Stimulated activated CD8-positive, alpha-beta memory T cell treated with anti-CD3 and anti-CD28 coated beads, Interleukin-2, amount 100 ng/mL, for 48 hours (primary cell): ENCODE data around the gene MOB3B.

Experiments
- DNase-seq, 2 donors: peaks; one replicate each; pipeline ENCODE4 v3.0.0-alpha.2; 2020; ENCODE audit warnings: low read depth in 2 of 2

MOB3B gene

DNA sequence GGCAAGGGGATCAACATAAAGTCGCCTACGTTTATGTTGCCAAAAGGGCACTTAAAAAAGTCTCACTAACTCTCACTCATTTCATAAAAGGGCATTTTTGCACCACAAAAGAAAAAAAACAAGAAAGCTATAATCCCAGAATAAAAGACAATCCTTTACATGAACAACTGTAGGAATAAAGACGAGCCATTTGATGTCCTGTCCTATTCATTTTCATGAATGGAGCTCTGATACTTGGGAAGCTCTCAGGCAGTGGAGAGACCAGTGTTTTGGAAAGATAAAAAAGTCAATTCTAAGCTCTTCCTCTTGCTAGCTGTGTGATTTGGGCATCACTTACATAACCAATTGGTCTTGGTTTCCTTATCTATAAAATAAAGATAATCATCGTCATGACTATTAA lies 137.2 kb downstream of the MOB3B start:
- no peak for DNase-seq

GRCh38 chr9:27391040-27391895 lies 138.3 kb downstream of the MOB3B start:
- DNase-seq = no peak

DNA sequence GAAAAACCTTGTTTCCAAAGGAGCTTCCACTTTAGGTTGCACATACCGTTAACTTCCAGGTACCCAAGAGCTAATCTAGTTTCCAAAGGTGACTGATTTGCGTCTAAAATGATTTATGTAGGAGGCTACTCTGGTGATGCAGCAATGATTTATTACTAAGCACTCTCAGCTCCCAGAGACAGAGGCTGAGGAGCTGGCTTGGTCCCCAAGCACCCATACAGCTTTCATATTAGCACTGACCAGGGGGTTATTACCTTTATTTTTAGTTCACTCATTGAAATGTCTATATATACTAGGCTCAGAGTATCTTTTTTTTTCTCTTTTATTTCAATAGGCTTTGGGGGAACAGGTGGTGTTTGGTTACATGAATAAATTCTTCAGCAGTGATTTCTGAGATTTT lies 141.5 kb downstream of the MOB3B start:
- no peak for DNase-seq

GRCh38 chr9:27387722-27388121 lies 141.9 kb downstream of the MOB3B start:
- DNase-seq = no peak

DNA sequence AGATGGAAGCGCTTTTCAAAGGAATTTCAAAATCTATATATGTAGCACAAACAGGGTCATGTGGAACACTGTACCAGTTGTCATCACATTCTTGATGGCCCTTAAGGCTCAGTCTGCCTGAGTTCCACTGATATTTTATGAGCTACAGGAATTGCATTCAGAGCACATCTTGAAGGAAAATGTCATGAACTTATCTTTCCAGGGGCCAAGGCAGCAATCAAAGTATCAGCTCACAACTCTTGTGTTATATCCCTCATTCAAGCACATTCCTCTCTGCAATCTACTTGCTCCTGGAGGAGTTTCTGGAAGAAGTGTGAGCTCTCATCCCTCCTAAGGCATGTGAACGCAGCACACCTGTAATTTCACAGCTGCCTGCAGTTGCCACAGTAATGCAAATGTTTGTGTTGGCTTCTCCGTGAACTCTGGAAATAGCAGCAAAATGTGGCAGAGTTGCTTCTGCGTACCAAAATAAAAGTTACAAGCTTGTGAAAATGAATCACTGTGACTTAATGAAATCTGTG lies 143.0 kb downstream of the MOB3B start:
- no peak for DNase-seq

DNA sequence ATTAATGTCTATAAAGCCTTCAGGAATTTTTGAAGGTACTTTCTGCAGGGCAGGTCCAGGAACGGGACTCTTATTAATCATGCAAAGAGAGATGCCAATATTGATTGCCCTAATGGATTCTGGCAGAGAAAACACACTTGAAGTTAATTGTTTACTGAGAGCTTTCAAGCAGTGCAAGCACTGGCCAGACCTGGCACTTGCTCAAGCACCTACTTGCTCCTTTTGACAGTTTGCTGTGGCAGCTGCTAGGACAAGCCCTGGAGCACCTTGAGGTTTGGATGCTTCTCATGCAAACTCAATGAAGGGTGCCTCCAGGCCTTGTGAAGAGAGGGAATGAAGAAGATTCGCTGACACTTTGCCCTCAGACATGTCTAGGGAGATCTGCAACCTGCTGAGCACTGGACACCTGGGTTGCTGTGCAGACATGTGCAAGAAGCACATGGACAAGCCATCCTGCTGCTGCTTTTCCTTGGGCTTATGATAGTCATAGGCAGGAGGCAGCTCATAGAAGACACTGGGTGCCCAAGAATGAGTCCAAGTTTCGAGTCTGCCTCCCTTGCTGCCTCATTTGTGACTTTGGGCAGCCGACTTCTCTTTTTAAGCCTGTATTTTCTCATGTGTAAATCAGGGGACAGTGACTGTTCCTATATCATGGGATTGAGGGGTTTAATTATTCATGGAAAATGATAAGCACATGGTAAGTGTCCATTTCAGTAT lies 143.8 kb downstream of the MOB3B start:
- DNase-seq = no peak

DNA sequence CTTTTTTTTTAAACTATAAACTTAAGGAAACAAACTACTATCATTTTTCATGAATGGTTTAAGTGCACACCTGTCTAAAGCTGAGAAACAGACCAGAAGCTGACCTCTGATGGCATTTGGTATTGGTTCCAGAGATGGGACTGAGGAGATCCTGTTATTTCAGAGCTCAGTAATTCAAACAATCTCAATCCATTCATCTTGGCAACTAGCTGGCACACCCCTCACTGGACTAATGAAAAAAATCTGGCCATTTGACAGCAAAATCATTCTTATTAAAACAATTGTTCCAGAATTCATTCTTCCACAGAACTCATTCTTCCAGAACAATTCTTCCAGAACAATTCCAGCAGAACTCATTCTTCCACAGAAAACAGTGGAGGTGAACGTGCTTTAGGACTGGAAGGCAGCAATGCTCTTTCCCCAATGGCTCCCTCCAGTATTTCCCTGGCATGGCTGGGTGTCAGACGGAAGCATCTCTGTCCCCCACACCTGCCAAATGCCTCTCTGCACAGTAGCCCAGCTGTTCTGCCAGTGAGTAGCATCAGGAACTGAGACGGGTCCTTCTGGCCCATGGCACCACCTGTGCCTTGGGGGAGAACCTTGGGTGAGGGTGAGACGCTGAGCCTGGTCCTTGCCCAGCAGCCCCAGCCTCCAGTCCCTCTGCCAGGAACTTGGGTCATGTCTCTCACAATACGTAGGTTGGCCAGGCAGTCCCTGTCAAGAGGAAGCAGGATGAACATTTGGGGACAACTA lies 145.2 kb downstream of the MOB3B start:
- DNase-seq = no peak

DNA sequence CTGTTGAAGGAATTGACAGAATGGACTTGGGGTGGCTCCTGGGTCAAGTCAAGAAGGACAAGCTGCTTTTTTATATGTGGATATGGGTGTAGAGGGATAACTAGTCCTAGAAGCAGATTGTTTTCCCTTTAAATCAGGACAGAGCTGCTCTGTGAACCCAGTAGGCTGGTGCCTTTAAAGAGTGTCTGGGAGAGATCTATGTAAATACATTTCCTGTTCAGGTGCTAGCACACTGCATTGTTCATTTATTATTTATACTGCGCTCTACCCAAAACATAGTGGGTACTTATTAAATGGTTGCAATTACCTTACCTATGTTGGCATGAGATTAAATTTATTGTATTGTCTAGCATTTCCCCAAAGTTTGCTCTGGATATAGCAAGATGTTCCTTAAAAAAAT lies 146.1 kb downstream of the MOB3B start:
- DNase-seq = no peak

DNA sequence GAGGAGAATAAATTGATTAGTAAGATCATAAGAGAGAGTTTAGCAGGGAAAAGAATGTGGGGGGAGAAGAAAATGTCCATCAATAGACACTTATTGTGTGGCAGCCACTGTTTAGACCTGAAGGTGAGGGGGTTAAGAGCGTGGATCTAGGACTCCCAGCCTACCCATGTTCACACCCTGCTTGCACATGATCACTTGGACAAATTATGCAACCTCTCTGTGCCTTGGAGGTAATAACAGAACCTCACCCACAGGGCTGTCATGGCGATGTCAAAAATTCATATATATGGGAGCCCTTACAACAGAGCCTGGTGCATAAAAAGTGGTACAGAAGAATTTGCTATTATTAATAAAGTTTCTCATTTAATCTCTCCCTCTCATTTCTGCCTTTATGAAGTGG lies 146.6 kb downstream of the MOB3B start:
- DNase-seq = no peak

GRCh38 chr9:27382308-27382707 lies 147.3 kb downstream of the MOB3B start:
- DNase-seq = no peak

DNA sequence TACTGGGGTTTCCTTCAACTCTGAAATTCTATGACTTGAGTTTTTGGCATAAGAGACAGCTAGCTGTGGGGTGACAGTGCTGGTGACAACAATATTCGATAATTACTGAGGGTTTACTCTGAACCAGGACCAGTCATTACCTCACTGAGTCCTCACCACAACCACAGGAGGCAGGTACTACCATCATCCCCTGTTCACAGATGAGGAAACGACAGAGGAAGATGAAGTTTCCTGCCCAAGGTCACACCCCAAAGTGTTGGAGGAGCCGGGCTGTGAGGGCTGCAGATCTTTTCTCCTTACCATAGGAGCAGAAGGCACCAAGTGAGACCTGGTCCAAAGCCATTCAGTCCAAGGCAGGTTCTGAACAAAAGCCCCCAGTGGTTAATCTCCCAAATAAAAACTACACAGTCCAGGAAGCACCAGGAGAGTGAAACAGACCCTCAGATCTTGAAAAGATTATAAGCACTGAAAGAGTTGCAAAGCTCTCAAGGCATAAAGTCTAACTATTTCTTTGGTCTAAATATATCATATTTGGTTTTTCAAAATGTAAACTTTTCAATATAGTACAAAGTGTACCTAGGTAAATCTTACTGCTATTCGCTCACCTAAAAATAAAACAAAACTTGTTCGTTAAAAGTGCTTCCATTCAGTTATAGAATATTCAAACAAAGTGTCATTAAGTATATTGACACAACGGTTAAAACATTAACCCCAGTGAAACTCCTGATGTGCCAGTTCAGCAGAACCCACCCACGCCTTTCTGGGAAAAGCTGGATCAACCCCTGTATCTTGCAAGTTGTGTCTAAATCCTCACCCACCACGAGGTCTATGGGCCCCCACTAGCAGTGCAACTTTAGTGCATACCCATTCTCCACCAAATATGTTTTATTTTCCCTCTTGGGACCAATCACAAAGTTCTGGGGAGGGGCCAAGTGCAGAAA lies 150.0 kb downstream of the MOB3B start:
- no peak for DNase-seq

- no peak for DNase-seq
Measured at GRCh38 chr9:27377811-27378456, 151.7 kb downstream of the MOB3B start.

DNA sequence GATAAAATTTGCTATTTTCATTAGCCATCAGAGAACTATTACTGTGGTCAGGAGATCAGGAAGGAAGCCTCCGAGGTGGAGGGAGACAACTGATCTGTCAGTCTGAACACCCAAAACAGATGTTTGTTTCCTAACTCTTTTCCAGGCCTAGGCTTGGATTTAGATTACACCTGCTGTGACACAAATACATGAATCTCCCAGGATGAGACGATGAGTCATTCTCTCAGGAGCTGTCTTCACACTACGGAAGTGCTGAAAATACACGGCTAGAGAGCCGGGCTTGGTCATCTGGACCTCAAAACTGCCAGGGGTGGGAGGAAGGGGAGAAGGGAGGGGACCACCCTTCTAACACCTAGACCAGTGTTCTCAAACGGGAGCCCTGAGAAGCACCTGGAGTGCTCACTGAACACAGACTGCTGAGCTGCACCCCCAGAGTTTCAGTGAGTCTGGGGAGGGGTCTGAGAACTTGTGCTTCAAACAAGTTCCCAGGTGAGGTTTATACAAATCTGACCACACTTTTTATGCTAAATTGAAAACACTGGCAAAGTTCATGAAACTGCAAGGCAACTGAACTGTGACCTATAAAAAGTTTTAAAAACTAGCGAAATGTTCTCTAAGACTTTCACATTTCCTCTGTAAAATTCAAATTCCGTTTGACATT lies 152.3 kb downstream of the MOB3B start:
- DNase-seq = no peak

GRCh38 chr9:27373851-27374250 lies 155.8 kb downstream of the MOB3B start:
- DNase-seq = no peak

DNA sequence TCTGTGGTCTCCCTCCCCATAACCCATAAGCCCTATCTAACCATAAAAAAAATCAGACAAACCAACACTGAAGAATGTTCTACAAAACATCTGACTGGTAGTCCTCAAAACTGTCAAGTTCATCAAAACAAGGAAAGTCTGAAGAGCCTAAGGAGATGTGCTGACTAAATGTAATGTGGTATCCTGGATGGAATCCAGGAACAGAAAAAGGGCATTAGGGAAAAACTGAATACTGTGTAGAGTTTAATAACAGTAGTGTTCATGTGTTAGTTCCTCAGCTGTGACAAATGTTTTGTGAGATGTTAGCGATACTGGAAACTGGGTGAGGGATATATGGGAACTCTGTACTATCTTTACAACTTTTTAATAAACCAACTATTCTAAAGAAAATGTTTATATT lies 157.0 kb downstream of the MOB3B start:
- no peak for DNase-seq

GRCh38 chr9:27371382-27371781 lies 158.2 kb downstream of the MOB3B start:
- no peak for DNase-seq

GRCh38 chr9:27369591-27369990 lies 160.0 kb downstream of the MOB3B start:
- DNase-seq = no peak

- no peak for DNase-seq
Measured at GRCh38 chr9:27368316-27368985, 161.2 kb downstream of the MOB3B start.

- DNase-seq = no peak
Measured at GRCh38 chr9:27367921-27368315, 161.7 kb downstream of the MOB3B start.
